DND-41 (cell line): ENCODE measurements around the gene ARL8A.

Experiments used
- ATAC-seq: fragments of 200-7000 bp; cut with Tn5 transposase; 3 replicates; pipeline ENCODE4 v1.9.1; 2021; ENCODE audit warnings: low read depth; ENCODE audit not compliant: insufficient read depth
- DNase-seq: peaks from one replicate; pipeline ENCODE4 v3.0.0-alpha.2; 2020
- H2AFZ ChIP-seq: 2 replicates; pipeline ENCODE4 v1.6.0; 2012; ENCODE audit warnings: low read depth, low read length
- H3K27ac ChIP-seq: 2 replicates; pipeline ENCODE4 v1.5.1; 2012; ENCODE audit warnings: low read length, inconsistent platforms
- H3K27me3 ChIP-seq: fragments of 200-600 bp; sonication (generic); 2 replicates; pipeline ENCODE4 v1.6.0; 2012; ENCODE audit warnings: low read length, mild to moderate bottlenecking, inconsistent platforms; ENCODE audit not compliant: insufficient read depth, poor library complexity
- H3K36me3 ChIP-seq: 2 replicates; pipeline ENCODE4 v1.5.1; 2012; ENCODE audit warnings: low read length, inconsistent platforms; ENCODE audit not compliant: insufficient read depth
- H3K4me1 ChIP-seq: 2 replicates; pipeline ENCODE4 v1.5.1; 2012; ENCODE audit warnings: mild to moderate bottlenecking, low read length; ENCODE audit not compliant: insufficient read depth
- H3K4me2 ChIP-seq: 2 replicates; pipeline ENCODE4 v1.6.0; 2012; ENCODE audit warnings: mild to moderate bottlenecking, moderate library complexity, low read length, inconsistent platforms; ENCODE audit not compliant: insufficient read depth
- H3K4me3 ChIP-seq, 2 experiments: fragments of 200-600 bp in 1 of 2; shearing (Covaris generic) in 1 of 2; 2 replicates each; pipeline ENCODE4 v1.5.1; 2012 to 2016; ENCODE audit warnings: inconsistent platforms in 2 of 2, low read length in 2 of 2, mild to moderate bottlenecking in 2 of 2, low read depth in 1 of 2, moderate library complexity in 1 of 2
- H3K79me2 ChIP-seq: 2 replicates; pipeline ENCODE4 v1.6.0; 2012; ENCODE audit warnings: low read length, inconsistent platforms; ENCODE audit not compliant: insufficient read depth
- H3K9ac ChIP-seq: 2 replicates; pipeline ENCODE4 v1.6.0; 2012; ENCODE audit warnings: low read depth, mild to moderate bottlenecking, inconsistent platforms, low read length, moderate library complexity
- H3K9me3 ChIP-seq: 2 replicates; pipeline ENCODE4 v1.5.1; 2012; ENCODE audit warnings: low read length, moderate library complexity, mild to moderate bottlenecking, inconsistent platforms; ENCODE audit not compliant: insufficient read depth, severe bottlenecking
- H4K20me1 ChIP-seq: 2 replicates; pipeline ENCODE4 v1.6.0; 2012; ENCODE audit warnings: low read length; ENCODE audit not compliant: insufficient read depth
- CTCF ChIP-seq: IDR thresholded peaks from 2 replicates; pipeline ENCODE4 v1.5.1; 2012; ENCODE audit warnings: borderline replicate concordance, low read length, moderate library complexity, mild to moderate bottlenecking; ENCODE audit not compliant: poor library complexity, severe bottlenecking; ENCODE audit errors: extremely low read depth
- EZH2 ChIP-seq: IDR thresholded peaks from 3 replicates; pipeline ENCODE4 v1.6.1; 2012; ENCODE audit warnings: borderline replicate concordance, low read depth, mild to moderate bottlenecking, moderate library complexity, low read length, inconsistent platforms; ENCODE audit not compliant: severe bottlenecking

ARL8A gene

GRCh38 chr1:202171292-202172014, 26.9 kb upstream of the ARL8A start:
- no peak for DNase-seq
- no peak for TF ChIP-seq CTCF
- no peak for TF ChIP-seq EZH2

GRCh38 chr1:202170726-202171125, 26.2 kb upstream of the ARL8A start:
- no peaks in the 10 kb centered on the region for H3K36me3 ChIP-seq
- no peaks in the 10 kb centered on the region for H3K9me3 ChIP-seq
- no peaks in the 10 kb centered on the region for H3K27me3 ChIP-seq
- no peaks in the 10 kb centered on the region for H3K79me2 ChIP-seq
- TF ChIP-seq CTCF, result peak; percentile 5
- no peak for TF ChIP-seq EZH2
- H3K4me1 ChIP-seq, result peaks cover 11% of the 10 kb centered on the region
- H4K20me1 ChIP-seq, result no peaks in the 10 kb centered on the region
- H3K4me2 ChIP-seq, result no peak overlapping the region
- no peak overlapping the region for H3K27ac ChIP-seq
- no peak for DNase-seq
- no peak overlapping the region for H2AFZ ChIP-seq
- no peak overlapping the region for H3K9ac ChIP-seq
- ATAC-seq, result no peak
- no peak overlapping the region for H3K4me3 ChIP-seq

More at GRCh38 chr1:202171292-202172014, 26.9 kb upstream of the ARL8A start:
- no peak for ATAC-seq
- Histone ChIP-seq H3K9ac (no peak overlapping the region), H3K4me1 (peaks cover 4% of the 10 kb centered on the region), H3K27ac (no peak overlapping the region), H3K9me3 (no peaks in the 10 kb centered on the region), H3K4me3 (no peak overlapping the region), H3K27me3 (no peaks in the 10 kb centered on the region), H3K4me2 (no peak overlapping the region), H3K79me2 (no peaks in the 10 kb centered on the region), H3K36me3 (no peaks in the 10 kb centered on the region), H4K20me1 (no peaks in the 10 kb centered on the region), H2AFZ (no peak overlapping the region)

- peaks cover 29% of the 10 kb centered on the region for H3K4me1 ChIP-seq
- no peaks in the 10 kb centered on the region for H3K36me3 ChIP-seq
- H3K79me2 ChIP-seq, result no peaks in the 10 kb centered on the region
- H4K20me1 ChIP-seq, result no peaks in the 10 kb centered on the region
- ATAC-seq, result no peak
- H3K9ac ChIP-seq, result no peak overlapping the region
- TF ChIP-seq EZH2 (no peak), CTCF (no peak)
- no peak for DNase-seq
- no peak overlapping the region for H3K27ac ChIP-seq
- no peak overlapping the region for H3K4me3 ChIP-seq
- no peaks in the 10 kb centered on the region for H3K9me3 ChIP-seq
- H3K4me2 ChIP-seq, result no peak overlapping the region
- no peak overlapping the region for H2AFZ ChIP-seq
- no peaks in the 10 kb centered on the region for H3K27me3 ChIP-seq
These were observed 24.3 kb upstream of the ARL8A start for GRCh38 chr1:202168861-202169260.
